Measurements from ENCODE around the gene NPC1L1.
"Not testable (repeated sequence)": the region's sequence is repeated elsewhere in the genome, so short reads cannot be mapped to it uniquely, and the experiment has no call there.

Gene NPC1L1

DNA sequence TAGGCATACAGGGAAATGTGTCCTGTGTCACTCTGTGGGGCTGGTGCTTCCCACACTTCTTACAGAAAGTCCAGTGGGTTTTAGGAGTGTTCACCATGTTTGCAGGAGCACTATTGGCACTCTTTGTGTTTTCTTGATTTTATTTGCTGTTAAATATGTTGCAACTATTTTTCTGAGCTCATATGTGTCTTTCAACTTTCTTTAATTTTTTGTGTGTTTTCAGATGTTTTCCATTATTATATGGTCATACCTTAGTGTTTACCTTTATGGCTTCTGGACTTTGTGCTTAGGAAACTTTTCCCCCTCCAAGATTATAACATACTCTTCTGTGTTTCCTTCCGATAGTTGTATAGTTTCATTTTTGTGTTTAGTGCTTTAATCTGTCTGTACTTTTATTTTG, 29.9 kb downstream of the NPC1L1 start:
- no peaks in the 10 kb centered on the region for H3K4me1 ChIP-seq (ENCODE audit: control insufficient read depth, insufficient read depth, low read depth, low read length)
- H4K91ac ChIP-seq (ENCODE audit: low read length) = no peak overlapping the region
- no peaks in the 10 kb centered on the region for H3K79me1 ChIP-seq (replicated peaks; ENCODE audit: low read length, poor library complexity, severe bottlenecking)
- H2BK5ac ChIP-seq (ENCODE audit: low read depth, low read length, poor library complexity, severe bottlenecking) = no peak overlapping the region
- H3K9ac ChIP-seq (ENCODE audit: low read length) = no peak overlapping the region
- no CpG with 5 or more reads among the region's 1 CpG for WGBS
- H2AFZ ChIP-seq (ENCODE audit: low read depth, low read length) = no peak overlapping the region
- no peak for DNase-seq
- H3K18ac ChIP-seq (ENCODE audit: low read depth in 1 of 2, low read length in 2 of 2) = no peak overlapping the region
- H3K9me3 ChIP-seq (ENCODE audit: control insufficient read depth, low read length) = peaks cover 12% of the 10 kb centered on the region
- no peaks in the 10 kb centered on the region for H3K36me3 ChIP-seq (ENCODE audit: control insufficient read depth in 1 of 2, insufficient read depth in 2 of 2, low read depth in 1 of 2, low read length in 2 of 2)
- no peak overlapping the region for H2BK120ac ChIP-seq (ENCODE audit: low read depth, low read length)
- no peak overlapping the region for H3K4me3 ChIP-seq (ENCODE audit: insufficient read depth in 1 of 2, low read depth in 1 of 2, low read length in 2 of 2)
- no peak overlapping the region for H4K8ac ChIP-seq (ENCODE audit: low read length)
- H3K4ac ChIP-seq (ENCODE audit: low read depth in 1 of 2, low read length in 2 of 2) = no peak overlapping the region
- no peak overlapping the region for H3K23ac ChIP-seq (ENCODE audit: low read length in 2 of 2)
- H2BK15ac ChIP-seq (ENCODE audit: low read depth, poor library complexity, severe bottlenecking) = no peak overlapping the region
- no peak overlapping the region for H3K27ac ChIP-seq (ENCODE audit: low read length, poor library complexity, severe bottlenecking)
- H2BK12ac ChIP-seq (ENCODE audit: low read length in 2 of 2) = no peak overlapping the region
- H3K27me3 ChIP-seq (ENCODE audit: control insufficient read depth in 1 of 2, insufficient read depth in 1 of 2, low read length in 2 of 2) = peaks cover 9 to 12% of the 10 kb centered on the region in 2 experiments
- H3K14ac ChIP-seq (ENCODE audit: low read length in 2 of 2) = no peak overlapping the region
- no peak overlapping the region for H3K4me2 ChIP-seq (ENCODE audit: low read length, poor library complexity, severe bottlenecking)
- H2AK5ac ChIP-seq (ENCODE audit: low read length, severe bottlenecking) = no peak overlapping the region

- Histone ChIP-seq H2BK12ac (ENCODE audit: low read length in 2 of 2) (no peak overlapping the region), H3K36me3 (ENCODE audit: control insufficient read depth in 1 of 2, insufficient read depth in 2 of 2, low read depth in 1 of 2, low read length in 2 of 2) (no peaks in the 10 kb centered on the region), H3K9ac (ENCODE audit: low read length) (no peak overlapping the region), H2BK15ac (ENCODE audit: low read depth, poor library complexity, severe bottlenecking) (no peak overlapping the region), H3K9me3 (ENCODE audit: control insufficient read depth, low read length) (peaks cover 12% of the 10 kb centered on the region), H3K23ac (ENCODE audit: low read length in 2 of 2) (no peak overlapping the region), H4K8ac (ENCODE audit: low read length) (no peak overlapping the region), H3K4me1 (ENCODE audit: control insufficient read depth, insufficient read depth, low read depth, low read length) (no peaks in the 10 kb centered on the region), H3K18ac (ENCODE audit: low read depth in 1 of 2, low read length in 2 of 2) (no peak overlapping the region), H2BK120ac (ENCODE audit: low read depth, low read length) (no peak overlapping the region), H3K79me1 (replicated peaks; ENCODE audit: low read length, poor library complexity, severe bottlenecking) (no peaks in the 10 kb centered on the region), H2AFZ (ENCODE audit: low read depth, low read length) (no peak overlapping the region), H3K27me3 (ENCODE audit: control insufficient read depth in 1 of 2, insufficient read depth in 1 of 2, low read length in 2 of 2) (peaks cover 9 to 12% of the 10 kb centered on the region in 2 experiments), H2AK5ac (ENCODE audit: low read length, severe bottlenecking) (no peak overlapping the region), H3K4me3 (ENCODE audit: insufficient read depth in 1 of 2, low read depth in 1 of 2, low read length in 2 of 2) (no peak overlapping the region), H3K4ac (ENCODE audit: low read depth in 1 of 2, low read length in 2 of 2) (no peak overlapping the region), H3K4me2 (ENCODE audit: low read length, poor library complexity, severe bottlenecking) (no peak overlapping the region), H2BK5ac (ENCODE audit: low read depth, low read length, poor library complexity, severe bottlenecking) (no peak overlapping the region), H4K91ac (ENCODE audit: low read length) (no peak overlapping the region), H3K27ac (ENCODE audit: low read length, poor library complexity, severe bottlenecking) (no peak overlapping the region), H3K14ac (ENCODE audit: low read length in 2 of 2) (no peak overlapping the region)
- 60% methylated on average over 1 of the region's 2 CpGs for WGBS
- DNase-seq = no peak
Measured at GRCh38 chr7:44508328-44509030, 32.7 kb downstream of the NPC1L1 start.

- H3K4me3 ChIP-seq (ENCODE audit: insufficient read depth in 1 of 2, low read depth in 1 of 2, low read length in 2 of 2); H3K4ac ChIP-seq (ENCODE audit: low read depth in 1 of 2, low read length in 2 of 2); H2BK5ac ChIP-seq (ENCODE audit: low read depth, low read length, poor library complexity, severe bottlenecking); DNase-seq; H3K14ac ChIP-seq (ENCODE audit: low read length in 2 of 2); H3K79me1 ChIP-seq (replicated peaks; ENCODE audit: low read length, poor library complexity, severe bottlenecking); H3K4me1 ChIP-seq (ENCODE audit: control insufficient read depth, insufficient read depth, low read depth, low read length); H3K36me3 ChIP-seq (ENCODE audit: control insufficient read depth in 1 of 2, insufficient read depth in 2 of 2, low read depth in 1 of 2, low read length in 2 of 2); H3K27ac ChIP-seq (ENCODE audit: low read length, poor library complexity, severe bottlenecking); H4K91ac ChIP-seq (ENCODE audit: low read length); H3K18ac ChIP-seq (ENCODE audit: low read depth in 1 of 2, low read length in 2 of 2); H2BK120ac ChIP-seq (ENCODE audit: low read depth, low read length); H2AFZ ChIP-seq (ENCODE audit: low read depth, low read length); H3K4me2 ChIP-seq (ENCODE audit: low read length, poor library complexity, severe bottlenecking); H3K9ac ChIP-seq (ENCODE audit: low read length); H2AK5ac ChIP-seq (ENCODE audit: low read length, severe bottlenecking); H2BK12ac ChIP-seq (ENCODE audit: low read length in 2 of 2); H3K23ac ChIP-seq (ENCODE audit: low read length in 2 of 2); H4K8ac ChIP-seq (ENCODE audit: low read length); H2BK15ac ChIP-seq (ENCODE audit: low read depth, poor library complexity, severe bottlenecking): not testable (repeated sequence)
- peaks cover 1 to 11% of the 10 kb centered on the region in 2 experiments for H3K27me3 ChIP-seq (ENCODE audit: control insufficient read depth in 1 of 2, insufficient read depth in 1 of 2, low read length in 2 of 2)
- peaks cover 12% of the 10 kb centered on the region for H3K9me3 ChIP-seq (ENCODE audit: control insufficient read depth, low read length)
- 93% methylated on average over 2 of the region's 3 CpGs for WGBS
Measured at GRCh38 chr7:44506592-44507288, 34.4 kb downstream of the NPC1L1 start.

DNA sequence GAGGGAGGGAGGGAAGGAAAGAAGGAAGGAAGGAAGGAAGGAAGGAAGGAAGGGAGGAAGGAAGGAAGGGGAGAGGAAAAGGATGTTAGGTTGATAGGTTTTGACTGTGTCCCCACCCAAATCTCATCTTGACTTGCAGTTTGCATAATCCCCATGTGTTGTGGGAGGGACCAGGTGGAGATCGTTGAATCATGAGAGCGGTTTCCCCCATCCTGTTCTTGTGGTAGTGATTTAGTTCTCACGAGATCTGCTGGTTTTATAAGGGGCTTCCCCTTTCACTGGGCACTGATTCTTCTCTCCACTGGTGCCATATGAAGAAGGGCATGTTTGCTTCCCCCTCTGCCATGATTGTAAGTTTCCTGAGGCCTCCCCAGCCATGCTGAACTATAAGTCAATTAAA, 35.5 kb downstream of the NPC1L1 start:
- Histone ChIP-seq H3K4me2 (ENCODE audit: low read length, poor library complexity, severe bottlenecking) (no peak overlapping the region), H3K27ac (ENCODE audit: low read length, poor library complexity, severe bottlenecking) (no peak overlapping the region), H3K18ac (ENCODE audit: low read depth in 1 of 2, low read length in 2 of 2) (no peak overlapping the region), H2BK15ac (ENCODE audit: low read depth, poor library complexity, severe bottlenecking) (no peak overlapping the region), H3K9ac (ENCODE audit: low read length) (no peak overlapping the region), H3K4me3 (ENCODE audit: insufficient read depth in 1 of 2, low read depth in 1 of 2, low read length in 2 of 2) (no peak overlapping the region), H3K79me1 (replicated peaks; ENCODE audit: low read length, poor library complexity, severe bottlenecking) (no peaks in the 10 kb centered on the region), H3K36me3 (ENCODE audit: control insufficient read depth in 1 of 2, insufficient read depth in 2 of 2, low read depth in 1 of 2, low read length in 2 of 2) (no peaks in the 10 kb centered on the region), H3K9me3 (ENCODE audit: control insufficient read depth, low read length) (peaks cover 12% of the 10 kb centered on the region), H3K23ac (ENCODE audit: low read length in 2 of 2) (no peak overlapping the region), H3K27me3 (ENCODE audit: control insufficient read depth in 1 of 2, insufficient read depth in 1 of 2, low read length in 2 of 2) (peaks cover 0 to 10% of the 10 kb centered on the region in 2 experiments), H2BK120ac (ENCODE audit: low read depth, low read length) (no peak overlapping the region), H4K91ac (ENCODE audit: low read length) (no peak overlapping the region), H2AFZ (ENCODE audit: low read depth, low read length) (no peak overlapping the region), H3K4ac (ENCODE audit: low read depth in 1 of 2, low read length in 2 of 2) (no peak overlapping the region), H3K14ac (ENCODE audit: low read length in 2 of 2) (no peak overlapping the region), H2AK5ac (ENCODE audit: low read length, severe bottlenecking) (no peak overlapping the region), H4K8ac (ENCODE audit: low read length) (no peak overlapping the region), H2BK5ac (ENCODE audit: low read depth, low read length, poor library complexity, severe bottlenecking) (no peak overlapping the region), H3K4me1 (ENCODE audit: control insufficient read depth, insufficient read depth, low read depth, low read length) (no peaks in the 10 kb centered on the region), H2BK12ac (ENCODE audit: low read length in 2 of 2) (no peak overlapping the region)
- WGBS = 70% methylated on average over 2 of the region's 3 CpGs
- DNase-seq = no peak
